HG02610 (cell line): ENCODE results near the gene UPP1.

Source experiments
- ATAC-seq: cut with Tn5 transposase; IDR thresholded peaks from one replicate; pipeline ENCODE4 v1.9.1; 2021; ENCODE audit warnings: mild to moderate bottlenecking, moderate library complexity; ENCODE audit not compliant: unreplicated experiment

UPP1 gene

GRCh38 chr7:48084727-48085432 is 4.2 kb upstream of the UPP1 start:
- ATAC-seq: peak; percentile 64

- no peak for ATAC-seq
These were observed 3.7 kb upstream of the UPP1 start for GRCh38 chr7:48085433-48085791.

- no peak for ATAC-seq
These were observed 3.1 kb upstream of the UPP1 start for GRCh38 chr7:48085942-48086341.

GRCh38 chr7:48087349-48087748 is 1.7 kb upstream of the UPP1 start:
- peak; percentile 21 for ATAC-seq

- peak; percentile 55 for ATAC-seq
These were observed 463 bp upstream of the UPP1 start for GRCh38 chr7:48088559-48089045.

- ATAC-seq: no peak
These were observed 1.2 kb downstream of the UPP1 start for GRCh38 chr7:48090095-48090805.

GRCh38 chr7:48091506-48092433 is 2.7 kb downstream of the UPP1 start:
- no peak for ATAC-seq

GRCh38 chr7:48094861-48095293 is 5.8 kb downstream of the UPP1 start:
- no peak for ATAC-seq

GRCh38 chr7:48096273-48096672 is 7.2 kb downstream of the UPP1 start:
- ATAC-seq: no peak

GRCh38 chr7:48097521-48098231 is 8.6 kb downstream of the UPP1 start:
- ATAC-seq: no peak

- ATAC-seq: no peak
These were observed 9.8 kb downstream of the UPP1 start for GRCh38 chr7:48098846-48099245.

GRCh38 chr7:48099781-48100180 is 10.7 kb downstream of the UPP1 start:
- ATAC-seq: no peak

GRCh38 chr7:48101352-48101751 is 12.3 kb downstream of the UPP1 start:
- no peak for ATAC-seq

GRCh38 chr7:48101968-48102367 is 12.9 kb downstream of the UPP1 start:
- ATAC-seq: no peak

- no peak for ATAC-seq
These were observed 13.5 kb downstream of the UPP1 start for GRCh38 chr7:48102530-48102929.

GRCh38 chr7:48105045-48105444 is 16.0 kb downstream of the UPP1 start:
- ATAC-seq: no peak

- ATAC-seq: no peak
These were observed 18.0 kb downstream of the UPP1 start for GRCh38 chr7:48106906-48107659.

- ATAC-seq: no peak
These were observed 18.9 kb downstream of the UPP1 start for GRCh38 chr7:48107926-48108472.

- ATAC-seq: no peak
These were observed 20.1 kb downstream of the UPP1 start for GRCh38 chr7:48108959-48109847.
